ENCODE data around the gene GLOD5. TPM values are rescaled to one million over a fixed set of nuclear protein-coding genes. Genes with fewer than 3 reads are reported as not detected.

Gene GLOD5
- total RNA-seq (not detected), polyA plus RNA-seq (not detected)
- long read RNA-seq, donor 1 = 0 reads
- long read RNA-seq, donor 2 = 0 reads
- long read RNA-seq, donor 3 = 0 reads
- long read RNA-seq, donor 4 = 0 reads

- no peaks in the 10 kb centered on the region for H3K27me3 ChIP-seq (ENCODE audit: control insufficient read depth, insufficient read depth)
- intact Hi-C loops (cut with DNase I) = no loop called here
- no peak within 1 kb of the TSS for H3K27ac ChIP-seq (ENCODE audit: low read length)
- DNase-seq = no peak
- H3K4me3 ChIP-seq (ENCODE audit: low read length) = no peak within 1 kb of the TSS
- H3K4me1 ChIP-seq (ENCODE audit: control insufficient read depth, insufficient read depth, low read length) = no peaks in the 10 kb centered on the region
- WGBS = 38% methylated on average over 12 of the region's 12 CpGs
- ATAC-seq = no peak
- no peaks in the 10 kb centered on the region for H3K9me3 ChIP-seq (ENCODE audit: control insufficient read depth, low read length)
Measured at GRCh38 chrX:48761674-48762471, at the start of gene GLOD5. TSS of gene GLOD5 (plus strand) at chrX:48761747. CDS start at chrX:48761791, 44 bp downstream.

GRCh38 chrX:48711929-48712505, 49.5 kb upstream of the GLOD5 start:
- Histone ChIP-seq H3K4me1 (ENCODE audit: control insufficient read depth, insufficient read depth, low read length) (peaks cover 2% of the 10 kb centered on the region), H3K27me3 (ENCODE audit: control insufficient read depth, insufficient read depth) (no peaks in the 10 kb centered on the region), H3K9me3 (ENCODE audit: control insufficient read depth, low read length) (no peaks in the 10 kb centered on the region), H3K4me3 (ENCODE audit: low read length) (no peak overlapping the region), H3K27ac (ENCODE audit: low read length) (peak overlapping the region; percentile 75)
- WGBS = 71% methylated on average over 7 of the region's 7 CpGs
- ATAC-seq (peak in 1 of 2 donors; percentile 7), DNase-seq (no peak)
- intact Hi-C loops (cut with DNase I) = no loop called here

GRCh38 chrX:48713847-48714246, 47.7 kb upstream of the GLOD5 start:
- ATAC-seq (no peak), DNase-seq (no peak)
- Histone ChIP-seq H3K27me3 (ENCODE audit: control insufficient read depth, insufficient read depth) (no peaks in the 10 kb centered on the region), H3K4me1 (ENCODE audit: control insufficient read depth, insufficient read depth, low read length) (peaks cover 2% of the 10 kb centered on the region), H3K4me3 (ENCODE audit: low read length) (no peak overlapping the region), H3K27ac (ENCODE audit: low read length) (no peak overlapping the region), H3K9me3 (ENCODE audit: control insufficient read depth, low read length) (no peaks in the 10 kb centered on the region)
- intact Hi-C loops (cut with DNase I) = no loop called here
- WGBS = 90% methylated on average over 2 of the region's 2 CpGs

- DNase-seq (no peak), ATAC-seq (no peak)
- intact Hi-C loops (cut with DNase I) = no loop called here
- no peak overlapping the region for H3K4me3 ChIP-seq (ENCODE audit: low read length)
- H3K27me3 ChIP-seq (ENCODE audit: control insufficient read depth, insufficient read depth) = no peaks in the 10 kb centered on the region
- no peak overlapping the region for H3K27ac ChIP-seq (ENCODE audit: low read length)
- WGBS = 29% methylated on average over 5 of the region's 5 CpGs
- H3K4me1 ChIP-seq (ENCODE audit: control insufficient read depth, insufficient read depth, low read length) = peaks cover 2% of the 10 kb centered on the region
- H3K9me3 ChIP-seq (ENCODE audit: control insufficient read depth, low read length) = no peaks in the 10 kb centered on the region
Measured at GRCh38 chrX:48714573-48714972, 47.0 kb upstream of the GLOD5 start.

GRCh38 chrX:48715072-48715471, 46.5 kb upstream of the GLOD5 start:
- H3K9me3 ChIP-seq (ENCODE audit: control insufficient read depth, low read length) = no peaks in the 10 kb centered on the region
- no peaks in the 10 kb centered on the region for H3K27me3 ChIP-seq (ENCODE audit: control insufficient read depth, insufficient read depth)
- peaks cover 2% of the 10 kb centered on the region for H3K4me1 ChIP-seq (ENCODE audit: control insufficient read depth, insufficient read depth, low read length)
- ATAC-seq (peak in 1 of 2 donors; percentile 15), DNase-seq (no peak)
- WGBS = 42% methylated on average over 2 of the region's 2 CpGs
- H3K4me3 ChIP-seq (ENCODE audit: low read length) = no peak overlapping the region
- no peak overlapping the region for H3K27ac ChIP-seq (ENCODE audit: low read length)
- intact Hi-C loops (cut with DNase I) = no loop called here

- 85% methylated on average over 4 of the region's 4 CpGs for whole genome bisulfite sequencing
- DNase-seq (no peak), ATAC-seq (no peak)
- Histone ChIP-seq H3K4me3 (ENCODE audit: low read length) (no peak overlapping the region), H3K9me3 (ENCODE audit: control insufficient read depth, low read length) (no peaks in the 10 kb centered on the region), H3K4me1 (ENCODE audit: control insufficient read depth, insufficient read depth, low read length) (peaks cover 2% of the 10 kb centered on the region), H3K27ac (ENCODE audit: low read length) (no peak overlapping the region), H3K27me3 (ENCODE audit: control insufficient read depth, insufficient read depth) (no peaks in the 10 kb centered on the region)
- intact Hi-C loops (cut with DNase I) = no loop called here
Measured at GRCh38 chrX:48715876-48716502, 45.6 kb upstream of the GLOD5 start.

- Histone ChIP-seq H3K27me3 (ENCODE audit: control insufficient read depth, insufficient read depth) (no peaks in the 10 kb centered on the region), H3K4me1 (ENCODE audit: control insufficient read depth, insufficient read depth, low read length) (peaks cover under 1% of the 10 kb centered on the region), H3K27ac (ENCODE audit: low read length) (no peak overlapping the region), H3K4me3 (ENCODE audit: low read length) (no peak overlapping the region), H3K9me3 (ENCODE audit: control insufficient read depth, low read length) (no peaks in the 10 kb centered on the region)
- DNase-seq (no peak), ATAC-seq (no peak)
- intact Hi-C loops (cut with DNase I) = no loop called here
- 77% methylated on average over 2 of the region's 2 CpGs for WGBS
Measured at GRCh38 chrX:48719958-48720357, 41.6 kb upstream of the GLOD5 start.

GRCh38 chrX:48720577-48721250, 40.8 kb upstream of the GLOD5 start:
- 82% methylated on average over 4 of the region's 4 CpGs for WGBS
- intact Hi-C loops (cut with DNase I) = no loop called here
- no peak for ATAC-seq

GRCh38 chrX:48721916-48722315, 39.6 kb upstream of the GLOD5 start:
- no peak for ATAC-seq
- Histone ChIP-seq H3K27ac (ENCODE audit: low read length) (no peak overlapping the region), H3K27me3 (ENCODE audit: control insufficient read depth, insufficient read depth) (no peaks in the 10 kb centered on the region), H3K9me3 (ENCODE audit: control insufficient read depth, low read length) (no peaks in the 10 kb centered on the region), H3K4me1 (ENCODE audit: control insufficient read depth, insufficient read depth, low read length) (no peaks in the 10 kb centered on the region), H3K4me3 (ENCODE audit: low read length) (no peak overlapping the region)
- intact Hi-C loops (cut with DNase I) = no loop called here
- DNase-seq = no peak

More at GRCh38 chrX:48720577-48721250, 40.8 kb upstream of the GLOD5 start:
- DNase-seq = no peak
- H3K27ac ChIP-seq (ENCODE audit: low read length) = no peak overlapping the region
- H3K4me3 ChIP-seq (ENCODE audit: low read length) = no peak overlapping the region
- H3K27me3 ChIP-seq (ENCODE audit: control insufficient read depth, insufficient read depth) = no peaks in the 10 kb centered on the region
- H3K4me1 ChIP-seq (ENCODE audit: control insufficient read depth, insufficient read depth, low read length) = no peaks in the 10 kb centered on the region
- H3K9me3 ChIP-seq (ENCODE audit: control insufficient read depth, low read length) = no peaks in the 10 kb centered on the region

- no peaks in the 10 kb centered on the region for H3K9me3 ChIP-seq (ENCODE audit: control insufficient read depth, low read length)
- intact Hi-C loops (cut with DNase I) = no loop called here
- 95% methylated on average over 2 of the region's 2 CpGs for WGBS
Measured at GRCh38 chrX:48726596-48726995, 35.0 kb upstream of the GLOD5 start.

GRCh38 chrX:48728653-48729052, 32.9 kb upstream of the GLOD5 start:
- Histone ChIP-seq H3K4me3 (ENCODE audit: low read length) (no peak overlapping the region), H3K4me1 (ENCODE audit: control insufficient read depth, insufficient read depth, low read length) (no peaks in the 10 kb centered on the region), H3K27ac (ENCODE audit: low read length) (no peak overlapping the region), H3K27me3 (ENCODE audit: control insufficient read depth, insufficient read depth) (no peaks in the 10 kb centered on the region), H3K9me3 (ENCODE audit: control insufficient read depth, low read length) (no peaks in the 10 kb centered on the region)
- intact Hi-C loops (cut with DNase I) = no loop called here
- DNase-seq = no peak
- no peak for ATAC-seq

More at GRCh38 chrX:48726596-48726995, 35.0 kb upstream of the GLOD5 start:
- Histone ChIP-seq H3K27ac (ENCODE audit: low read length) (no peak overlapping the region), H3K27me3 (ENCODE audit: control insufficient read depth, insufficient read depth) (no peaks in the 10 kb centered on the region), H3K4me1 (ENCODE audit: control insufficient read depth, insufficient read depth, low read length) (no peaks in the 10 kb centered on the region), H3K4me3 (ENCODE audit: low read length) (no peak overlapping the region)
- DNase-seq (no peak), ATAC-seq (no peak)

All from right cardiac atrium (tissue), 5 donors.